Neuronal stem cell (in vitro differentiated cells): ENCODE measurements around the gene COPG2.
"Not testable (repeated sequence)": the region's sequence is repeated elsewhere in the genome, so short reads cannot be mapped to it uniquely, and the experiment has no call there.

Experiments used
- DNase-seq: peaks from one replicate; pipeline ENCODE4 v3.0.0-alpha.2; 2013; ENCODE audit warnings: low spot score
- H2AFZ ChIP-seq: one replicate; pipeline ENCODE4 v1.6.1; 2013; ENCODE audit warnings: mild to moderate bottlenecking, low read length, inconsistent platforms
- H2AK5ac ChIP-seq: 2 replicates; pipeline ENCODE4 v1.6.1; 2013; ENCODE audit warnings: low read depth, mild to moderate bottlenecking, inconsistent platforms, low read length, moderate library complexity, mixed read lengths
- H2BK120ac ChIP-seq: 2 replicates; pipeline ENCODE4 v1.6.1; 2013; ENCODE audit warnings: low read depth, mild to moderate bottlenecking, inconsistent platforms, low read length, moderate library complexity, mixed read lengths
- H2BK12ac ChIP-seq: one replicate; pipeline ENCODE4 v1.6.1; 2013; ENCODE audit warnings: low read length, inconsistent platforms
- H2BK15ac ChIP-seq: 2 replicates; pipeline ENCODE4 v1.6.1; 2013; ENCODE audit warnings: mild to moderate bottlenecking, low read length, inconsistent platforms, mixed read lengths
- H2BK5ac ChIP-seq: one replicate; pipeline ENCODE4 v1.6.1; 2013; ENCODE audit warnings: inconsistent platforms, mild to moderate bottlenecking, low read length, moderate library complexity
- H3K14ac ChIP-seq: one replicate; pipeline ENCODE4 v1.6.1; 2013; ENCODE audit warnings: low read length, inconsistent platforms
- H3K18ac ChIP-seq: 2 replicates; pipeline ENCODE4 v1.6.1; 2013; ENCODE audit warnings: low read length, inconsistent platforms
- H3K23ac ChIP-seq: 2 replicates; pipeline ENCODE4 v1.6.1; 2013; ENCODE audit warnings: low read depth, mild to moderate bottlenecking, mixed read lengths, low read length, inconsistent platforms; ENCODE audit not compliant: poor library complexity
- H3K27ac ChIP-seq: replicated peaks from 3 replicates; pipeline ENCODE4 v1.5.1; 2013; ENCODE audit warnings: low read length, inconsistent platforms
- H3K27me3 ChIP-seq, 3 experiments: 2 replicates each; pipeline ENCODE4 v1.6.1; 2013; ENCODE audit warnings: low read length in 3 of 3, mild to moderate bottlenecking in 2 of 3, inconsistent platforms in 1 of 3, low read depth in 1 of 3, mixed read lengths in 1 of 3, moderate library complexity in 1 of 3; ENCODE audit not compliant: control insufficient read depth in 3 of 3, insufficient read depth in 3 of 3
- H3K36me3 ChIP-seq, 2 donors: replicated peaks in 1 of 2; 2 replicates each; pipeline ENCODE4 v1.6.1; 2013; ENCODE audit warnings: low read length in 2 of 2; ENCODE audit not compliant: control insufficient read depth in 2 of 2, insufficient read depth in 2 of 2
- H3K4ac ChIP-seq: 2 replicates; pipeline ENCODE4 v1.6.1; 2013; ENCODE audit warnings: inconsistent platforms, mild to moderate bottlenecking, low read length, moderate library complexity
- H3K4me1 ChIP-seq, 2 donors: 1 replicate in 1 of 2; 2 replicates in 1 of 2; pipeline ENCODE4 v1.6.1; 2013; ENCODE audit warnings: low read length in 2 of 2, low read depth in 1 of 2; ENCODE audit not compliant: control insufficient read depth in 2 of 2, insufficient read depth in 1 of 2
- H3K4me2 ChIP-seq: one replicate; pipeline ENCODE4 v1.6.1; 2013; ENCODE audit warnings: mild to moderate bottlenecking, low read length, inconsistent platforms; ENCODE audit not compliant: insufficient read depth, poor library complexity, severe bottlenecking
- H3K4me3 ChIP-seq, 2 donors: 2 replicates each; pipeline ENCODE4 v1.5.1; 2013; ENCODE audit warnings: low read length in 2 of 2, mild to moderate bottlenecking in 2 of 2, inconsistent platforms in 1 of 2, moderate library complexity in 1 of 2
- H3K79me1 ChIP-seq: one replicate; pipeline ENCODE4 v1.6.1; 2013; ENCODE audit warnings: low read depth, mild to moderate bottlenecking, inconsistent platforms, low read length, moderate library complexity
- H3K9ac ChIP-seq: one replicate; pipeline ENCODE4 v1.6.1; 2013; ENCODE audit warnings: mild to moderate bottlenecking, low read depth, low read length, inconsistent platforms; ENCODE audit not compliant: poor library complexity
- H3K9me3 ChIP-seq, 2 donors: replicated peaks in 1 of 2; 2 replicates each; pipeline versions ENCODE3 to v1.6.1; 2013; ENCODE audit warnings: low read length in 2 of 2, mild to moderate bottlenecking in 2 of 2, inconsistent platforms in 1 of 2, low read depth in 1 of 2, mixed read lengths in 1 of 2, moderate library complexity in 1 of 2; ENCODE audit not compliant: control insufficient read depth in 2 of 2, insufficient read depth in 1 of 2
- H4K8ac ChIP-seq: one replicate; pipeline ENCODE4 v1.6.1; 2013; ENCODE audit warnings: low read depth, mild to moderate bottlenecking, inconsistent platforms, low read length, moderate library complexity
- H4K91ac ChIP-seq: one replicate; pipeline ENCODE4 v1.6.1; 2013; ENCODE audit warnings: low read length, low read depth, mild to moderate bottlenecking, inconsistent platforms; ENCODE audit not compliant: poor library complexity
- WGBS, 2 donors: extraction: QIAGEN DNeasy Blood & Tissue Kit; methylation state at CpG; one replicate each; pipeline ENCODE4 v1.1.7; 2013; ENCODE audit warnings: missing lambda C conversion rate in 2 of 2, mixed read lengths in 1 of 2; ENCODE audit not compliant: insufficient read length in 2 of 2, insufficient replicate concordance in 1 of 2; ENCODE audit errors: extremely low coverage in 2 of 2; 5-methylcytosine and 5-hydroxymethylcytosine counted together

The COPG2 gene

GRCh38 chr7:130591464-130591863 is 77.1 kb downstream of the COPG2 start:
- not testable (repeated sequence) for H4K91ac ChIP-seq, H3K27me3 ChIP-seq, DNase-seq, H4K8ac ChIP-seq, H3K4me2 ChIP-seq, H3K14ac ChIP-seq, H2AFZ ChIP-seq, H2BK15ac ChIP-seq, H2BK120ac ChIP-seq, H3K18ac ChIP-seq, H3K4me1 ChIP-seq, H3K27ac ChIP-seq, H3K4ac ChIP-seq, H3K9ac ChIP-seq, H2AK5ac ChIP-seq, H3K79me1 ChIP-seq, H3K4me3 ChIP-seq, H2BK12ac ChIP-seq, H2BK5ac ChIP-seq, H3K23ac ChIP-seq
- Histone ChIP-seq H3K36me3 (peaks cover 0 to 10% of the 10 kb centered on the region in 2 donors), H3K9me3 (peaks cover 0 to 14% of the 10 kb centered on the region in 2 donors)
- no CpG with 5 or more reads among the region's 30 CpGs for WGBS, 2 donors

GRCh38 chr7:130585932-130586331 is 82.6 kb downstream of the COPG2 start:
- H2BK120ac ChIP-seq, H3K23ac ChIP-seq, H2BK15ac ChIP-seq, H3K4me1 ChIP-seq, H3K36me3 ChIP-seq, DNase-seq, H3K79me1 ChIP-seq, H2AFZ ChIP-seq, H2BK5ac ChIP-seq, H4K8ac ChIP-seq, H3K9ac ChIP-seq, H2BK12ac ChIP-seq, H3K9me3 ChIP-seq, H3K4me2 ChIP-seq, H3K18ac ChIP-seq, H2AK5ac ChIP-seq, H3K4me3 ChIP-seq, H4K91ac ChIP-seq, H3K27me3 ChIP-seq, H3K4ac ChIP-seq, H3K14ac ChIP-seq, H3K27ac ChIP-seq: not testable (repeated sequence)
- no CpG with 5 or more reads among the region's 2 CpGs for WGBS, 2 donors

GRCh38 chr7:130575110-130575509 is 93.4 kb downstream of the COPG2 start:
- H3K9me3 ChIP-seq = peaks cover 1 to 10% of the 10 kb centered on the region in 2 donors
- H3K18ac ChIP-seq, H3K4me3 ChIP-seq, H3K4ac ChIP-seq, H3K27ac ChIP-seq, H2BK120ac ChIP-seq, H4K91ac ChIP-seq, H3K79me1 ChIP-seq, H4K8ac ChIP-seq, H3K36me3 ChIP-seq, H3K23ac ChIP-seq, H3K27me3 ChIP-seq, H2AFZ ChIP-seq, H2BK5ac ChIP-seq, H2BK12ac ChIP-seq, DNase-seq, H3K4me1 ChIP-seq, H3K14ac ChIP-seq, H3K4me2 ChIP-seq, H2BK15ac ChIP-seq, H2AK5ac ChIP-seq, H3K9ac ChIP-seq: not testable (repeated sequence)
- no CpG with 5 or more reads among the region's 3 CpGs for WGBS, 2 donors

GRCh38 chr7:130570144-130570543 is 98.4 kb downstream of the COPG2 start:
- not testable (repeated sequence) for H3K36me3 ChIP-seq, H3K4me2 ChIP-seq, H3K14ac ChIP-seq, H3K27ac ChIP-seq, H2AK5ac ChIP-seq, H3K23ac ChIP-seq, H3K27me3 ChIP-seq, H3K4ac ChIP-seq, H2BK5ac ChIP-seq, H2BK12ac ChIP-seq, DNase-seq, H3K4me3 ChIP-seq, H2BK15ac ChIP-seq, H4K91ac ChIP-seq, H2BK120ac ChIP-seq, H3K18ac ChIP-seq, H3K9ac ChIP-seq, H2AFZ ChIP-seq, H3K79me1 ChIP-seq, H4K8ac ChIP-seq, H3K4me1 ChIP-seq
- H3K9me3 ChIP-seq = peaks cover 0 to 14% of the 10 kb centered on the region in 2 donors
